ENCODE data around the gene DEFB128. TPM values are rescaled to one million over a fixed set of nuclear protein-coding genes. Genes with fewer than 3 reads are reported as not detected.

The DEFB128 gene
- total RNA-seq (not detected in 2 replicates), polyA plus RNA-seq (not detected in 2 replicates), polyA minus RNA-seq (ENCODE audit: low replicate concordance) (not detected in 2 replicates)
- not detected in 2 replicates for polyA plus RNA-seq (2012)

DNA sequence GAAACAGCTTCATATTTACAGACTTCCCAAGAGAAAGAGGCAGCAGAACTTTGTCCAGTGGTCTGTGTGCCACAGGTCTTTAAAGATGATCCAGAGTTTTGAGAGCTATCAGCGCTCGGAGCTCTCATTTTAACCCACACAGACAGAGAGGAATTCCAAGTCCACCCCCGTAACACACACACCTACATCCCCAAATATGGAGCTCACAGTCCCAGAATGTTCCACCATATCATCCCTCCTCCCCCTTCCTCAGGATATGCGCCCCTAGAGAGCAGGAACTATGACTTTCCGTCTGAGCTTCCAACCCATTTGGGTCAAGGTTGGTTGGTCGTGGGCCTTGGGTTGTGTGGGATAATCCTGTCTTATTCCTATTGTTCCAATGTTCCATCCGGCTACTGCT is at the start of gene DEFB128:
TSS of gene DEFB128 (minus strand) at position 101 of the 400 bp plus-strand sequence. CDS start at position 13, 88 bp downstream.
- Histone ChIP-seq H3K4me1 (ENCODE audit: control insufficient read depth, extremely low read depth, insufficient read depth, low read length) (no peaks in the 10 kb centered on the region), H3K4me3 (replicated peaks in 1 of 4; ENCODE audit: control extremely low read depth in 1 of 4, insufficient read depth in 1 of 4, low read depth in 3 of 4, low read length in 4 of 4) (no peak within 1 kb of the TSS), H3K4me2 (ENCODE audit: extremely low read depth, insufficient read depth, low read length) (no peak within 1 kb of the TSS), H3K9ac (ENCODE audit: insufficient read depth, low read length) (no peak within 1 kb of the TSS), H3K9me3 (ENCODE audit: control insufficient read depth, insufficient read depth, low read depth, low read length) (no peaks in the 10 kb centered on the region), H2AFZ (ENCODE audit: low read length) (no peak within 1 kb of the TSS), H4K20me1 (ENCODE audit: control insufficient read depth, extremely low read depth, insufficient read depth, low read length) (no peaks in the 10 kb centered on the region), H3K27me3 (ENCODE audit: control insufficient read depth, insufficient read depth, low read length) (no peaks in the 10 kb centered on the region), H3K27ac (ENCODE audit: insufficient read depth, low read length) (no peak within 1 kb of the TSS), H3K36me3 (ENCODE audit: control insufficient read depth, insufficient read depth, low read length) (no peaks in the 10 kb centered on the region), H3K79me2 (ENCODE audit: control insufficient read depth, insufficient read depth, low read length) (no peaks in the 10 kb centered on the region)
- no peak for TF ChIP-seq EZH2 (IDR thresholded peaks at IDR 0.05; ENCODE audit: low read length, missing control alignments)
- TF ChIP-seq, protein P1, sequence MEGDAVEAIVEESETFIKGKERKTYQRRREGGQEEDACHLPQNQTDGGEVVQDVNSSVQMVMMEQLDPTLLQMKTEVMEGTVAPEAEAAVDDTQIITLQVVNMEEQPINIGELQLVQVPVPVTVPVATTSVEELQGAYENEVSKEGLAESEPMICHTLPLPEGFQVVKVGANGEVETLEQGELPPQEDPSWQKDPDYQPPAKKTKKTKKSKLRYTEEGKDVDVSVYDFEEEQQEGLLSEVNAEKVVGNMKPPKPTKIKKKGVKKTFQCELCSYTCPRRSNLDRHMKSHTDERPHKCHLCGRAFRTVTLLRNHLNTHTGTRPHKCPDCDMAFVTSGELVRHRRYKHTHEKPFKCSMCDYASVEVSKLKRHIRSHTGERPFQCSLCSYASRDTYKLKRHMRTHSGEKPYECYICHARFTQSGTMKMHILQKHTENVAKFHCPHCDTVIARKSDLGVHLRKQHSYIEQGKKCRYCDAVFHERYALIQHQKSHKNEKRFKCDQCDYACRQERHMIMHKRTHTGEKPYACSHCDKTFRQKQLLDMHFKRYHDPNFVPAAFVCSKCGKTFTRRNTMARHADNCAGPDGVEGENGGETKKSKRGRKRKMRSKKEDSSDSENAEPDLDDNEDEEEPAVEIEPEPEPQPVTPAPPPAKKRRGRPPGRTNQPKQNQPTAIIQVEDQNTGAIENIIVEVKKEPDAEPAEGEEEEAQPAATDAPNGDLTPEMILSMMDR (conservative IDR thresholded peaks at IDR 0.05 in 1 of 2, IDR thresholded peaks at IDR 0.05 in 1 of 2; ENCODE audit: low read depth in 1 of 2, low read length in 2 of 2) = no peak
- DNase-seq (ENCODE audit: low read depth in 2 of 2) = no peak

DNA sequence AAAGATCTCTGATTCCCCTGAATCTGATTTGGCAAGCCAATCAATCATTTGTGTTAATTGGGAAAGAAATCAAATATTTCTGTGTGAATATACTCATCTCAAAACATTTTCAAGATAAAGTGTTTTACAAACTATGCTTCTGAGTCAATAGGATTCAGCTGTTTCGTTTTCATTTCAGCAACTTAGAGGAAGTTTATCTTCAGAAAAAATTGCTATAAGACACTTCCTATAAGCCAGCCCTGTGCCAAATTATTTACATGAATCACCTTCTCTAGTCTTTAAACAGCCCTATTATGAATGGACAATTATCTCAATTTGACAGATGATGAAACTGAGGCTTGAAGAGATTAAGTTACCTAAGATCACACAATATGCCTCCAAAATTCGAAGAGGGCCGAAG is 48.4 kb upstream of the DEFB128 start:
- no peaks in the 10 kb centered on the region for H4K20me1 ChIP-seq (ENCODE audit: control insufficient read depth, extremely low read depth, insufficient read depth, low read length)
- H3K27me3 ChIP-seq (ENCODE audit: control insufficient read depth, insufficient read depth, low read length) = no peaks in the 10 kb centered on the region
- H3K36me3 ChIP-seq (ENCODE audit: control insufficient read depth, insufficient read depth, low read length) = no peaks in the 10 kb centered on the region
- H2AFZ ChIP-seq (ENCODE audit: low read length) = no peak overlapping the region
- H3K4me2 ChIP-seq (ENCODE audit: extremely low read depth, insufficient read depth, low read length) = no peak overlapping the region
- no peaks in the 10 kb centered on the region for H3K79me2 ChIP-seq (ENCODE audit: control insufficient read depth, insufficient read depth, low read length)
- H3K9ac ChIP-seq (ENCODE audit: insufficient read depth, low read length) = no peak overlapping the region
- H3K27ac ChIP-seq (ENCODE audit: insufficient read depth, low read length) = no peak overlapping the region
- no peak for DNase-seq (ENCODE audit: low read depth in 2 of 2)
- peak overlapping the region in 1 of 4 experiments; percentile 20 for H3K4me3 ChIP-seq (replicated peaks in 1 of 4; ENCODE audit: control extremely low read depth in 1 of 4, insufficient read depth in 1 of 4, low read depth in 3 of 4, low read length in 4 of 4)
- no peaks in the 10 kb centered on the region for H3K4me1 ChIP-seq (ENCODE audit: control insufficient read depth, extremely low read depth, insufficient read depth, low read length)
- TF ChIP-seq EZH2 (IDR thresholded peaks at IDR 0.05; ENCODE audit: low read length, missing control alignments) = no peak
- TF ChIP-seq, protein P1 (conservative IDR thresholded peaks at IDR 0.05 in 1 of 2, IDR thresholded peaks at IDR 0.05 in 1 of 2; ENCODE audit: low read depth in 1 of 2, low read length in 2 of 2) = no peak
- no peaks in the 10 kb centered on the region for H3K9me3 ChIP-seq (ENCODE audit: control insufficient read depth, insufficient read depth, low read depth, low read length)

DNA sequence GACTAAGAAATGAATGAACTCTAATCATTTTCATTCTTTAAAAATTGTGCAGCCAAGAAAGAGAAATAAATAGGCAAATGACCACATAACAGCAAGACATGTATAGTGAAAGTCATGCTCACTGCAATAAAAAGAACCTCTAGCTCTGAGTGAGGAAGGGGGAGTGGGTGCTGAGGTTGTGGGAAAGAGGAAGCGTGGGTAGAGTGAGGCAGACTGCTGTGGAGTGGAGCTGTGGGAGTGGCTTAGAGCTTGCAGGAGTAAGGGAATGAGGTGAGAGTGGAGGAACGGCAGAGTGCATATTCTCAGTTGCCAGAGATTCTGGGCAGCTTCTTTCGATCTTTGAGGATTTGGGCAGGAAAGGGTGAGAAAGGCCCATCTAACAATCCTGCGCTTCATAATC is 48.0 kb upstream of the DEFB128 start:
- H3K9me3 ChIP-seq (ENCODE audit: control insufficient read depth, insufficient read depth, low read depth, low read length) = no peaks in the 10 kb centered on the region
- H3K9ac ChIP-seq (ENCODE audit: insufficient read depth, low read length) = no peak overlapping the region
- H3K27ac ChIP-seq (ENCODE audit: insufficient read depth, low read length) = no peak overlapping the region
- no peak for DNase-seq (ENCODE audit: low read depth in 2 of 2)
- H2AFZ ChIP-seq (ENCODE audit: low read length) = no peak overlapping the region
- no peaks in the 10 kb centered on the region for H3K4me1 ChIP-seq (ENCODE audit: control insufficient read depth, extremely low read depth, insufficient read depth, low read length)
- H3K79me2 ChIP-seq (ENCODE audit: control insufficient read depth, insufficient read depth, low read length) = no peaks in the 10 kb centered on the region
- peak overlapping the region in 1 of 4 experiments; percentile 20 for H3K4me3 ChIP-seq (replicated peaks in 1 of 4; ENCODE audit: control extremely low read depth in 1 of 4, insufficient read depth in 1 of 4, low read depth in 3 of 4, low read length in 4 of 4)
- no peaks in the 10 kb centered on the region for H3K36me3 ChIP-seq (ENCODE audit: control insufficient read depth, insufficient read depth, low read length)
- TF ChIP-seq, protein P1 (conservative IDR thresholded peaks at IDR 0.05 in 1 of 2, IDR thresholded peaks at IDR 0.05 in 1 of 2; ENCODE audit: low read depth in 1 of 2, low read length in 2 of 2) = no peak
- no peak for TF ChIP-seq EZH2 (IDR thresholded peaks at IDR 0.05; ENCODE audit: low read length, missing control alignments)
- no peaks in the 10 kb centered on the region for H4K20me1 ChIP-seq (ENCODE audit: control insufficient read depth, extremely low read depth, insufficient read depth, low read length)
- no peaks in the 10 kb centered on the region for H3K27me3 ChIP-seq (ENCODE audit: control insufficient read depth, insufficient read depth, low read length)
- no peak overlapping the region for H3K4me2 ChIP-seq (ENCODE audit: extremely low read depth, insufficient read depth, low read length)

All from fibroblast of lung (primary cell).